Umbilical cord (tissue), 2 donors: ENCODE results near the gene KRT1. TPM values are rescaled to one million over a fixed set of nuclear protein-coding genes. Genes with fewer than 3 reads are reported as not detected.
A peak's percentile ranks its signal among the peaks of the same experiment; 100 is the strongest.

Source experiments
- DNase-seq: peaks from one replicate; pipeline ENCODE4 v3.0.0-alpha.2; 2015; ENCODE audit warnings: low spot score
- total RNA-seq: library from RNA; depleted of rRNA; stranded (reverse); fragments of >200 nt; gene quantifications from one replicate; pipeline ENCODE4 v1.2.3, GENCODE V29; 2014; ENCODE audit warnings: low replicate concordance; ENCODE audit not compliant: insufficient read depth

The KRT1 gene
- total RNA-seq, 1 donor from 2014 or later = 4.1 TPM

DNA sequence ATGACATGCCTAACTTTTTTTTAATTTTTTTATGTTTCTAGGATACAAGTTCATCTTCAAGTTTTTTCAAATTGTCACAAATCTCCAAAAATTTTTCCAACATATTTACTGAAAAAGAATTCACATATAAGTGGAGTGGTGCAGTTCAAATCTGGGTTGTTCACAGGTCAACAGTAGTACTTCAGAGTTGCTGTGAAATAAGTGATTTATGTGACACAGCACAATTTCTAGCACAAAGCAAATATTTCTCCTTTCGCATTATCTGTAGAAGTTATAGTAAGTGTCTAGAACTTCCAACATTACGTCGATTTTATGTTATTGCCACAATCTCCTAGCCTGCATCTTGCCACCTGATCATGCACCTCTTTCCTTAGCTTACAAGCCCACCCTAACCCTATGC, 18.5 kb downstream of the KRT1 start:
- no peak for DNase-seq

DNA sequence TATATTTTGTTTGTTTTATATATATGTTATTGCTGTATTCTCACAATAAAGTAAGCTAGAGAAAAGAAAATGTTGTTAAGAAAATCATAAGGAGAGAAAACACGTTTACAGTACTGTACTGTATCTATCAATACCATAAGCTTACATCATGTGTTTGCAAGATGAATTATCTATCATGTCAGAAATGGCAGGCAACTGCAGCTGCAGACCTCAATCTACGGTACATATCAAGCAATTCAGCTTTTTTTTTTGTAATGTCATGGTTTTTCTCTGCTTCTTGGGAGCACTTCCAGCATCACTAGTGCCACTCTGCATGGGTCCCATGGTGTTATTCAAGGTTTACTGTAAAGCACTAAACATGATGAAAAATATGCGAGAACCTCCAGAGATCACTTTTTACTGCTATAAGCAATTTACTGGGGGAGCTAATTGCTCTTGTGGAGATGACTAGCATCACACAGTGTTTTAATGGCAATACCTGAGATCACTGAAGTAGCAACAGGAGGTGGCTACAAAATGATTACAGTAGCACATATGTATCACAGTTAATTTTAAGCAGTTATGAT, 19.2 kb downstream of the KRT1 start:
- no peak for DNase-seq

DNA sequence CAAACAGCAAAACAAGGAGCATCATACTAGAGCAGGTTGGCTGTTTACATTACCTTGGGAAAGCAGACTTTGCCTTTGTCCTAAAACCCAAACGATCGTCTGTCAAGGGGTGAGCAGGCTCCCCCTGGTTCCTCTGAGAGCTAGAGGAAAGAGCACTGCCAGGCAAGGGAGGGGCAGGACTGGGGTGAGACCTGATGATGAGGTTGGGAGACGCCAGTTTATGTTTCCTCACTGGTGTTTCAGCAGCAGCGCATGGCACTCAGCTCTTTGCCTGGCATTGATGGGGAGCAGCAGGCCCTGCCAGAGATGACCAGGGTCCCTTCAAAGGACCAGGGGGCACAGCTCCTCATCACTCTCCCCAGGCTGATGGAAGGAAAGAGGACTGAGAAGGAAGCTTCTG, 20.3 kb downstream of the KRT1 start:
- no peak for DNase-seq

DNA sequence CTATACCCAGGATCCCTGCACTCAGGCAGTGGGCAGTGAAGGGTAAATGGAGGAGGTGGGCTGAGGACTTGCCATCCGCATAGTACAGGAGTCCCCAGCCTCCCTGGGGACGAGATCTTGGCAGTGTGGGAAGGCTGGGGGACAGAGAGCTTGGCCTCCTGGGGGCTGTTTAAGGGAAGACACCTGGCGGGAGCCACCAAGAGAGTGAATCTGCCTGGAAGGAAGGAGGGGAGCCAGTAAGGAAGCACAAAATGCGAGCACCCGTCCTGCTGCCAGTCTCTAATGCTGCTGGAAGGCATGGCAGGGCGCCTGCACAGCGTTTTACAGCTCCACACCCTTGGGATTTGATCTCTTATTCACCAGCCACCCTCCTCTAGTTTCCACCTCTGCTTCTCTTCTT, 20.8 kb downstream of the KRT1 start:
- DNase-seq = no peak

DNA sequence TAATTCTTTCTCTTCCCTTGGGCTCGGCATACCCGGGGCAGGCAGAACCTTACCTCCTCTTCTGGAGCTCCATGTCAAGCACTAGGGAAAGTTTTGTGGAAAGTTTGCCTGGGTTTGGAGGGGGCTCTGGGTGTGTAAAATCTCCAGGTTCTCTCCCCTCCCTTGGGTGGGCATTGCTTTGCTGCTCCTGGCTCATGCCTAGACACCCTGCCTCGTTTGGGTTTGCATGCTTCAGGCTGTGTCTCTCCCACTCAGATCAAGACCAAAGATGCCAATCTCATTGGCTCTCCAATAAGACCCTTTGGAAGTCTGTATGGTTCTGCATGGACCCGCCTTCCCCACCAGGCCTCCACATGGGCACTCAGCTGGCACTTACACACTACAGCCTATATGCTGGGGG, 22.0 kb downstream of the KRT1 start:
- DNase-seq = no peak

DNA sequence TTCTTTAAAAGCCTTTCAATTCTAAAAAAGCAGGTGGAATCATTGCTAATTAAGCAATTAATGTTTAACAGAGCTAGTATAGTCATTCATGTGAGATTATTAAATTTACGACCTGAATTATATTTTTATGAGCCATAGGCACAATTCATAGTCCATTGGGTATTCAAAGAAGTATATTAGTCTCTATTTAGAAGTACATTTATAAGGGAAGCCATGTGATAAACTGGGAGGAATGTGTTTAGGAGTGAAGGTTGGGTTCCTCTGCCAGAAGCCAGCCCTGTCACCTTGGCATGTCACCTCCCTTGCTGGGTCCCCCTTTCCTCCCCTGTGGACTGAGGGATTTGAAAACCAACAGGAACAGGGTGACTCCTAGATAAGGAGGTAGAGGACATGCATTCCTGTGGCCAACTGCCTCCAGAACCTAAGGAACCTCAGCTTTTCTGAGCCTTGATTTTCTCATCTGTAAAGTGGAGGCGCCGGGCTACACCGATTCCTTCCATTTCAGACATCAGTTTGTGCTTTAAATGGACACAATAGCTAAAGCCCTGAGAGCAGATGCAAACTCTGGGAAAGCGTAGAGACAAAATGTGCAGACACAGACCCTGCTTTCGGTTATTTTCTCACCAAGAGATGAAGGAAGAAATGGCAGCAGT, 22.8 kb downstream of the KRT1 start:
- no peak for DNase-seq

DNA sequence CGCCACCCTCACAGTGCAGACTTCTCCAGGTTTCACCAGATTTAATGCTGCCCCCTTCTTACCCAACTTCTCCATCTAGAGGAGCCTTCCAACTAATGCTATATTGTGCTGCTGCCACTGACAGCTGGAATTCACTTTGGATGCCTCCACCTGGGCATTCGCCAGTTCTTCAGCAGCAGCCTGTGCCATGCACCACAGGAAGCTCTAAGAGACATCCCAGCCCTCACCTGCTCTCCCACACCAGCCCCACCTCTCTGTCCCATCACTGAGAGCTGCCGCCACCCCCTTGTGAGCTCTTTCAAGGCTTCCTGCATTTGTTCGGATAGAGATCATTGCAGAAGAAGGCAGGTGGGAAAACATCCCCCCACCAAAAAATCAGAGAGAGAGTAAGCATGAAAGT, 23.6 kb downstream of the KRT1 start:
- DNase-seq = no peak

DNA sequence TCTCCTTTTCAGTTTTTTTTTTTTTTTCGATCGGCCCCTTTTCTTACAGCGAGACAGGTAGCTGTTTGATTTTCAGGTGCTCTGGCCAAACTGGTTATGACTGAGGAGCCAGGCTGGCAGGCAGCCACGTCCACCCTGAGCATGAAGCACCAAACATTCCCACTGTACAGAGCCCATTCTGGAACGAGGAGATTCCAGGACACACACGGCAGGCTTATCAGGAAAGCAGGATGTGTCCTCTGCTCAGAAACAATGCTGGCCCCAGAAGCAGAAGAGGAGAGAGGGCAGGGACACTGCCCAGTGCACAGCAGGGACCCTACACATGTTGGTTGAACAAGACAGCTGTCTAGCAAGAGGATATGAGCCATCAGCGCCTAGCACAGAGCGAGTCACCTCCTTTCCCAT, 24.5 kb downstream of the KRT1 start:
- no peak for DNase-seq

DNA sequence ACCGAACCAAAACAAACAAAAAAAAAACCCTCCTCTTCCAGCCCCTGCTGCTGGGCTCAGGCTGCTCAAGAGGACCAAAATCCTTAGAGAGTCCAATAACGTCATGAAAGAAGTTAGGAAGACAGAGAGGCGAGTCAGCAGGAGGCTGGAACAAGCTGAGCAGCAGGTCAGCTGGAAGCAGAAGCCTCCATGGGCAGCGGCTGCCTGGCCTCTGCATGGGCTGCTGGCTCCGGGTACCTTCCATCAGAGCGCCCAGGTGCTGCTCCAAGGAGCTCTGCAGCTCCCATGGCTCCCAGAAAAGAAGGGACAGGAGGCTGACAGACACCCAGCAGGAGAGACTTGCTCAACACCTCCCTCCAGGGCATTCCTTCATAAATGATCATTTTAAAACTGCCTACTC, 25.0 kb downstream of the KRT1 start:
- DNase-seq = no peak

DNA sequence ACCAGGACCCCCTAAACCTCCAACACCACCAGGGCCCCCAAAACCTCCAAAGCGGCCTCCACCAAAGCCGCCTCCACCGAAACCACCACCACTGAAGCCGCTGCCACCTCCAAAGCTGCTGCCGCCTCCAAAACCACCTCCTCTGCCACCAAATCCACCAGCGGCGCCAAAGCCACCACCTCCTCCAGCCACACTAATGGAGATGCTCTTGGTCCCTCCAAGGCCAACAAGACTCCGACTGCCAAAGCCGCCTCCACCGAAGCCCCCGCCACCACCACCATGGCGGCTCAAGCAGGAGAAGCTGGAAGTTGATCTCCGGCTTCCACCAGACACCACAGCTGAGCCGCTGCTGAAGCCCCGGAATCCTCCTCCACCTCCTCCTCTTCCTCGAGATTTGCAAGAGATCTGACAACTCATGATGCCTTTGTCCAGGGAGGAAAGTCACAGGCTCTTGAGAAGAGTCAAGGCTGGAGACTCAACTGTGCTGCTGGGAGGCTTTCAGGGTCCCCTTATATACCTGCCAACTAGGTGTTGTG, 28.4 kb downstream of the KRT1 start, which contains the start of gene KRT2:
Gene KRT2, minus strand, starts transcription at position 486 of the 536 bp plus-strand sequence. Its CDS starts 69 bp downstream, at position 417.
- DNase-seq = no peak

DNA sequence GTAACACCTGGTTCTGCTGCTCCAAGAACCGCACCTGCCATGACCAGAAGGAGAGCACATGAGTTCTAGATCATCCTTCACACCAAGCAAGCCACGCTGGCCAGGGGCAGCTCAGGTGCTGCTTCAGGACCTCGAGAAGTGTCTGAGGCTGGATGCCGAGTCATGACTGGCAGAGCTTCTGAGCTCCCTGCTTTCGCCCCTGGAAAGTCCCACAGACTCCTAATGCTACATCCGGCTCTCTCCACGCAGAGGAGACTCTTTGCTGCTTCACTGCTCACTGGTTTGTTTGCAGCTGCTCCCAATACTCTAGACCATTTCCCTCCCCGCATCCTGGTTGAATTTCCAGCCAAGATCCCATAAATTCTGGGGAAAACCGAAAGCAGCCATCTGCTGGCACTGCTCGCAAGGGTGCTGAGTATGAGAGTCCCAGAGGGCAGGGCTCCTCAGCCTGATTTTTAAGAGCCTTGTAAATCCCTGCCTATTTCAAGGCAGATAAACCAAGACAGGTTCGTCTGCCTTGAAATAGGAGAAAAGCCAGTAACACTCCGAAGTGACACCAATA, 29.6 kb downstream of the KRT1 start:
- peak; percentile 53 for DNase-seq

DNA sequence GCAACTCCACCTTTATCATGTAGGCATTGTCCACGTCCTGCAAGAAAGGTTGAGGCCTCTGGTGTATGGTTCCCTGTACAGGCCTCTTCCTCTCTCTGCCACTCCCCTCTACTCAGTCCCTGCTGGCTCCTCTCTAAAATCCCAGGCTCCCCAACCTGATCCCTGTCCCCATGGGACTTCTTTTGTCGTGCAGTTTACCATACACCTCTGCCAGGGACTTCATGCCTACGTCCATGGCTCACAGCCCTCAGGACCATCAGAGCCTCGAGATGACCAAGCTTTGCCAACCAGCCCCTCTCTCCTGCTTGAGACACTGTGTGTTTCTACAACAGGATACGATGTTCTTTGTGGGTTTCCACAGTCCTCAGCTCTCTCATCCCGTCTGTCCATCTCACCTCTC, 31.1 kb downstream of the KRT1 start:
- DNase-seq = no peak

DNA sequence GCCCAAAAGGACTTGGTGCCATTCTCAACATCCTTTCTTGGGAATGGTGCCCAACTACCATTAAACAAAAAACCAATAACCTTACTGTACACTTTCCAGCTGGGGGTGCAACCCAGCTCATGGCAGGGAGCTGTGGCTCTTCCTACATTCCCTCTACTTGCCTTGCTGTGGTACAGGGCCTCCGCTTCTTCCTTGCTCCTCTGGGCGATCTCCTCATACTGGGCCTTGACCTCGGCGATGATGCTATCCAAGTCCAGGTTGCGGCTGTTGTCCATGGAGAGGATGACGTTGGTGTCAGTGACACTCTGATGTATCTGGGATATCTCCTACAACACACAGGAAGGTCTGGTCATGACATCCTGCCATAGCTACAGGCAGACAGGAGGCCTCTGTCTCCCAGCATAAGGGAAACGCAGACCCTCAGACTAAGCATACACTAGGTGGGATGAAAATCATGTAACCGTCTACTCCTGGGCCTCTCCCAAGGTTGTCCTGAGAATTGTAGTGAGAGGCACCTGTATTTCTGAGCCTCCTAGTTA, 32.1 kb downstream of the KRT1 start:
- DNase-seq = no peak

DNA sequence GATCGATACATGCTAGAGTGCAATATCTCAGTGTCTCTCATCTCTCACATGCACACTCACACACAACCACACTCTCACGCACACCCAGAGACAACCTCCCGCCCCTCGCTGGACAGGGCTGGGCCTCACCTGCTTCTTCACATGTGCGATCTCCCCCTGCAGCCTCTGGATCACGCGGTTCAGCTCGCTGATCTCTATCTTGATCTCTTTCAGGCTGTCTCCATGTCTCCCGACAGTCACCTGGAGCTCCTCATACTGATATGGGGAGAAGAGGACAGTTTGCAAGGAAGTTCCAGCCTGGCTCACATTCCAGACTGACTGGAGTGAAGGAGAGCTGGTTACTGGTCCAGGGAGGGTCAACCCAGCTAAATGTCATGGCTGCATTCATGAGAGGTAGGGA, 32.6 kb downstream of the KRT1 start:
- no peak for DNase-seq

DNA sequence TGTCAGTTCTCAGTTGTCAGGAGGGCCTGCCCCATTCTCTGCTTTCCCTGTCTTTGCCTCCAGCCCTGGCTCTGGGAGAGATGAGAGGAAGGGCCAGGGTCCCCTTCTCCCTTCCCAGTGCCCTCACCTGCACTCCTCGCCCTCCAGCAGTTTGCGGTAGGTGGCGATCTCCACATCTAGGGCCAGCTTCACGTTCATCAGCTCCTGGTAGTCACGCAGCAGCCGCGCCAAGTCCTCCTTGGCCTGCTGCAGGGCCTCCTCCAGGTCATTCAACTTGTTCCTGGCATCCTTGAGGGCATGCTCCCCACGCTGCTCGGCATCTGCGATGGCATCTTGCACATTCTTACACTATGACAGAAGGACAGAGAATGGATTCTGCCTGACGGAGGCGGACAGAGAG, 33.6 kb downstream of the KRT1 start:
- no peak for DNase-seq

DNA sequence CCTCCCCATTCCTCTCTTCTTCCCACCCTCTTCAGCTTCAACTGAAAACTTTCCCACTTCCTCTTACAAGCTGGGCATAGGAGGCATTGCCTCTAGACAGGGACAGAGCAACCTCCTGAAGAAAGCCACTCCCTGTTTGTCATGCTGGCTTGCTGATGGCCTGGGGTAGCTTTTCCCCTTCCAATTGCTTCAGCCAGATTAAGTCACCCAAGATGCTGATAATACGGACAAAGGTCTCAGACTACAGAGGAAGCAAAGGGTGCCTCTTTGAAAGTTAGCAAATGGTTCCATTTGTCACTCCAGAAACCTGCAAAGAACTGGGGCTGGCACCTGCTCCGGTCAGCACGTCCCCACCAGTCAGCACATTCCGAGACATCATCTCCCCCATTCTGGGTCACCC, 34.2 kb downstream of the KRT1 start:
- no peak for DNase-seq

DNA sequence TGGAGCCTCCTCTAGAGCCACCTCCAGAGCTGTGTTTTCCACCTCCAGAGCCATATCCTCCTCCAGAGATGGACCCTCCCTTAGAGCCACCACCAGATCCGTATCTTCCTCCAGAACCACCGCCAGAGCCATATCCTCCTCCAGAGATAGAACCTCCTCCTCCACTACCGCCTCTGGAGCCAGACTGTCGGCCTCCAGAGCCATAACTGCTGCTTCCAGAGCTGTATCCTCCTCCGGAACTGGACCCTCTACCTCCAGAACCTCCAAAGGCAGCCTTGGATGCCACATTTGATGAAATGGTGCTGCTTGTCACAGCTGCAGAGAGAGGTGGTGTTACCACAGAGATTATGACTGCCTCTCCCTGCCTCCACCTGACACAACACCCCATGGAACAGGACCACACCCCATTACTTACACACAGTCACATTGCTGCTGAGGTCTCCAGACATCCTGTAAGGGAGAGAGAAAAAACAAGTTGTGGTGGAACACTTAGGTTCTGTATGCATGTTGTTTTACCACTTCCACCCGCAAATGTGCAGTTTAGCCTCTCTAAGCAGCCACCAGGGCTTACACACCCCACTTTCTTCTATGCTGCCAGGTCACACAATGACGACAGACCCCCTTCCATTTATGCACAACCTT, 35.0 kb downstream of the KRT1 start:
- no peak for DNase-seq

DNA sequence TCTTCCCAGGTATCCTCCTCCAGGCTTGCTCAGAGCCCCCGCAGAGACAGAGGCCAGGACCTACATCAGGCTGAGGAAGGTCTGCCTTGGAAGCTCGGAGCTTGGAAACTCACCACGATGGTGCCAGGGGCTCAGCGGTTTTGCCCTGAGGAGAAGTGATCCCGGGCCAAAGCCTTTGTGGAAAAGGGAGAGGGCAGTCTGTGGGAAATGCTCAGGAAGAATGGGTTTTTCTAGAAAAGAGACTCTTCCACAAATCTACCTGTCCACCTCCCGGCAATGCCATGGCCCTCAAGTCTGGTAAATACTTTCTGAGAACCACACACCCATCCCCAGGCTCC, 36.2 kb downstream of the KRT1 start:
- no peak for DNase-seq

DNA sequence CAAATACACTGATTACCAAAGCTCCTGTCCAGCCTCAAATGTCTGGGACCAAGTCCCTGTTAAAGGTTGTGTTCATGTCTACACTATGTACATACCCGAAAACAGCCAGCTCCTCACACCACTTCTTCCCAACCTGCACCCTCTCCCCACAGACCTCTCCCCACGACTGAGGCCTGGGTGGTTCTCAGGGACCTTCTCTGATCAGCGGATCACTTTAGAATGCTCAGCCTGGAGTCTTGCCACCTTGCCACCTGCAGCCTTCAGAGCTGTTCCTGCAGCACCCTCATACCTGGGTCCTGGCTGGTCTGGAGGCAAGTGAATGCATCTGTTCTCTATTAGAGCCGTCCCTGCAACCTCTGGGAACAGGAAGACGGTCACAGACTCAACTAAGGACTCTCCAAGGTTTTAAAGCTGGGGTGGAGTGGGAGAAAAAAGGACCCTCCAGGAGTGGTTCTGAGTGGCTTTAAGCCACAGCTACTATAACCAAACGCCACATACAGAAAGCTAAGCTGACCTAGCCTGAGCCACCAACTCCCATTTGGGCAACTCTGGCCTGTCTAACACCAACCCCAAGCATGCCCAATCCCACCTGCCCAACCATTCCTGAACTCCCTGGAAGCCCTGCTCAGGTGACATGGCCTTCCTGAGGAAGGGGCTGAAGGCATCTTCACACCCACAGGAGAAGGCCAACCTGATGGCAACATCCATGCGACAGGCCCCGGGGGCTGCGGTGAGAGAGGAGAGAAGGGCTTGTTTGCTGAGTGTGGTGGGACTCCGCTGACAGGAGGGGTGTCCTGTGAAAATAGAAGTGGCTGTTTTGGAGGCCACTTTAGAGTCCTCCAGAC, 36.8 kb downstream of the KRT1 start:
- no peak for DNase-seq

DNA sequence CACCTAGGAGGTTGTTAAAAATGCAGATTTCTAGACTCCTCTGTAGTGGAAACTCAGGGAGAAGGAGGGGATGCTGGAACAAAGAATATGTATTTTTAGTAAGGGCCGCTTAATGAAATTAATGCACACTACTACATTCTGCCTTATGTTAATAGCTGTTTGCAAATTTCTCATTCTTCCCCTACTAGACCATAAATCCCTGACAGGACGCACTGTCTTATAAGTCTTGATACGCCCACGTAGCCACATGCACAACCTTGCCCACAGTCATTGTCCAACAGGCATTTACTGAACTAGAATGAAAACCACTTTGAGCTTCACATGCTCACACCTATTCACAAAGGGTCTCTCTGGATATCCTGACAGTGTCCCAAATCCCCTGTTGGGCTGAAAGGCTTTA, 38.7 kb downstream of the KRT1 start:
- DNase-seq = no peak

DNA sequence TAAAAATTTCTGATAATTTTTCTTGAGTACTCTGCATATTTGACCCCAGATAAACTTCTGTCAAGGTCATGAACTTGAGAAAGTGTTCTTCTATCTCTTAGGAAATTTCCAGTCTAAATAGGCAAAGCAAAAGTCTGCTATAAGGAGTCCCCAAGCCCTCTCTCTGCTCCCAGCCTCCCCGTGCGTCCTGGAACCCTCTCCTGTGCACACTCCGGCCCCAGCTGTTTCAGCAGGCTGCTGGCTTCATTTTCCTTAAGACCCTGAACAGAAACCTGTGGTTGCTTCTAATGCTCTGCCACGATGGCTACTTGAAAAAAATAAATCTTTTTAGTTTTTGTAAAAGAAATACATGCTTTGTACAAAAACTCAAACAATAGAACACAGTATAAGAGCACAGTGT, 42.9 kb downstream of the KRT1 start:
- no peak for DNase-seq
